NCI-H2196 (cell line): ENCODE data around the gene ARHGEF6.

Source experiments
- DNase-seq: peaks from one replicate; lab custom pipeline; 2025; ENCODE audit not compliant: unreplicated experiment; lab: John Stamatoyannopoulos, UW

ARHGEF6 gene

DNA sequence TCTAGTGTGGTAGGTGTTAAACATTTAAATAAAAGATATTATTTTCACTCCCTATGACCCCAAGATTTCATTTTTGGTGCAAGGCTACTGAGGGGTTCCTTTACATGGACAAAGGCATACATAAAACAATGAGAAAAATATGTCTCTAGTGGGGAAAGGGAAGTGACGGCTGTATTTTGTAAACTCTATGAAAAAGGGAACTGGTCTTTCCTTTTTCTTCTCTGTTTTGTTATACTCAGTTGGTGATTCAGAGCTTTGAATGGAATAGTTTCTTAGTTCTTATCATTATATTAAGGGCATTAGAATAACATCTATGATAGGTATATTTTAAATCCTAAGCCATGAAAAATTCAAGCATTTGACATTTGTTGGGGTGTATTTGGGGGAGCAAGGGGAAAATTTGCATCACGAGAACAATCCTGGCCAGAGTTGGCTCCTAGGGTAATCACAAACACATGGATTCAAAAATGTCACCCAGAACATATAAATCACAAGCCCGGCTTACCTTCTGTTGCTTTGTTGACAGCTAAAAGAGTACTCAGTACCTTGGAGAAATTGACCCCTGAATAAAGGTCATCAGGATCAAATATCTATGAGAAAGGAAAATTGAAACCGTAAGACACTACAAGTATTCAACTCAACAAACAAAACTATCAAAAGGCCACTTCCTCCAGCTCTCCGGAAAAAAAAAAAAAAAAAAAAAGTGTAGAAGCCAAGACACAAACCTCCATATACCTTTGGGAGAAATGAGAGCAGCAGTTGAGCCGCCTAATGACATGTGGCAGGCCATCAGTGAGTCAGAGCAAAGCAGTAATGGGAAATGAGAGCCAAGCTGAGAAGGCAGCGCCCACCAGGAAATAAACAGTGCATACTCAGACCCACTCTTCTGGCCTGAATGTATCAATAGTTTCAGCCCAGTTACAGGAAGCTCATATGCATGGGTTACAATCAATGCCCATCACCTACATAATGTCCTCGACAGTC lies 33.4 kb downstream of the ARHGEF6 start:
- DNase-seq: no peak

DNA sequence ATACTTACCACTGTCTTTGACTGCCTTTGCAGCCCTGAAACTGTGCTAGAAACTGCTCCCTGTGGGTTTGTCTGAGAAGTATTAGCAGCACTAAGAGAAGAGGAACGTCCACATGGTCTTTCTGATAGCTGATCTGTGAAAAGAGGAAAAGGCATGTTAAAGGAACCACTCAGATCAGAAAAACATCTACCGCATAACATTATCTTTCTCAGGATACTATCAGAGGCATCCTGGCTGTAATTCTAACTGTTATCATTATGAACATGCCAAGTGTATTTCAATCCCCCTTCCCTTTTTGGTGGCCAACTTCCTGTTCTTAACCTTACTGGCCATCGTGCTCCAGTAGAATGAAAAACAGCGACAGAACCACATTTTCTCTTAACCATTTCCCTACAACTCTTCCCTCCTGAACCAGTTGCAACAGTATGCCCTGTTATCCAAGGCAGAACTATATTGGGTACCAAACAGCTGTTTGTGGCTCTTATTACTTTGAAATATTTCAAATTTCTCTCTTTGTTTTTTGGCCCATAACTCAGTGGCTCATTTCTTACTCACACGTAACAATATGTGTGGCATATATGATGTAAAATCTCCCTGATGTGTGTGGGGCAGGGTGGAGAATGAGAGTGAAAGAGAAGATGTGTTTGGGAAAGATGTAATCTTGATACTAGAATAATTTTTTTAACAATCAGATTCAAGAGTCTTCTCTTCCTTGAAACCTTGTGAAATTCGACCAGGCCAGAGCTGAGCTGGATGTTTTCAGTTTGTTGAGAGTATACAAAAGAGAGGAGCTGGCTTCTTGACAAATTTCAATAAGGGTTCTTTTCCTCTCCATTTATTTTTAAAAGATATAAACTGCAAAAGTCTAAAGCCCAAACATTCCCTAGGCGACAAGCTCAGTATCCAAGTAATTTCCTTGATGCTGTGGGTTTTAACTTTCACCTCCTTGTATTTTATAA lies 35.2 kb downstream of the ARHGEF6 start:
- DNase-seq: peak; percentile 2

DNA sequence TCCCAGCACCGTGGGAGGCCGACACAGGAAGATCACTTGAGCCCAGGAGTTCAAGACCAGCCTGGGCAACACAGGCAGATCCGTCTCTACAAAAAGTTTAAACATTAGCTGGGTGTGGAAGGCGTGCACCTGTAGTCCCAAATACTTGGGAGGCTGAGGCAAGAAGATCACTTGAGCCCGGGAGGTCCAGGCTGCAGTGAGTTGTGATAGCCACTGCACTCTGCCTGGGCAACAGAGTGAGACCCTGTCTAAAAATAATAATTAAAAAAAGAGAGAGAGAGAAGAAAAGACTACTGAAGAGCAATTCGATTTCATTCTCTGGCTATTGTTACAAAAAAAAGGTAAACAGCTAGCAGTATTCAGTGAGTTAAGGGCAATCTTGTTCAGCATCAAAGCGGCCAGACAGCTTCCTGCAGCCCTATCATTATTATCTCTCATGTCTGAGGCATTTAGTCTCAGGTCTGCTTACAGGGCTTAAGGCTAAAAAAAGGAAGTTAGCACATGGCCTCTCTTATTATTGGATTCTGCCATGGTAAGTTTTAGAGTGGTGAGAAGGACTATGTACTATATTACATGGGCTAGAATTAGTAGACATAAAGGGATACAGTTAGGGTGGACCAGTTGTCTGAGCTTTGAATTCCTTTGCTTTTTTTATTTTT lies 37.9 kb downstream of the ARHGEF6 start:
- DNase-seq: no peak

DNA sequence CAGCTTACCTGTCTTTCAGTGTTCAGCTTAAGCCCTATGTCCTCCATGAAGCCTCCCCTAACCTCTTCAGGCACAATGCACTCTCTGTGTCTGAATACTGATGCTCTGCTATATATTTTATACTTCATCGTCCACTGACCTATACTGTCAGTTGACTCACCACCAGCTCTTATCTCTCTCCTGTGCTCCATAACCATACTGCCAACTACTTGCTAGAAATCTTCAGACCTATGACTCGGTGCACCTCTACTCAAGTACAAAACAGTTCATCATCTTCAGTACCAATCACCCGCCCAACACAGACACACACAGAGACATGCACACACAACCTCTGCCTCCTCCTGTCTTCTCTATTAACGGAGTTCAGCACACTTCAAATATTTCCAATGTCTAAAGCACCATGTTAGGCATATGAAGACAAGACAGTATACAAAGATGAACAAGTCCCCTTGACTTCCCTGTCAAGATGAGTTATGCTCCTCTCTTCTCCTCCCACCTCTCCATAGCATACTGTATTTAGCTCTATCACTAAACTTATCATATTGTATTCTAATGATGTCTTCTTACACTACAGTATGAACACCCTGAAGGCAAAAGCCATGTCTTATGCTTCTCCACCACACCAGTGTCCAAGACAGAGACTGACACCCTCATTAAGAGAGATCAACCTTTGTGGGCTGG lies 42.5 kb downstream of the ARHGEF6 start:
- no peak for DNase-seq

DNA sequence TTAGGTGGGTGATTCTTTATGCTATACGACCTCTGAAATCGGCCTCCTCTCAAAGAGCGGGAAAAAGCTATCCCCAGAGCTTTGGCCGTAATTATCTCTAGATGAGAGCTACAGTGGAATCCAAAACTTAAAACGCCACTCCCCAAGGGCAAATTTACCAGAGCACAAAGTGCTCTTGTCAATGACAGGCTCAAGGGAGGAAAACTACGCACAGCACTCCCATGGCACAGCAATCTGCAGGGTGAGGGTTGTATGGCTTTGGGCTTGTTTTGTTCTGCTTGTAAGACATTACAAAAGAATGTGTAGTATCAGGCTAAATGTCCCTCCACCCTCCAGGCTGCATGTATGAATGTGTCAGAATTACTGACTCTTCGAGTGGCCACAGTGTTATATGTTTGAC lies 44.0 kb downstream of the ARHGEF6 start:
- DNase-seq: no peak

DNA sequence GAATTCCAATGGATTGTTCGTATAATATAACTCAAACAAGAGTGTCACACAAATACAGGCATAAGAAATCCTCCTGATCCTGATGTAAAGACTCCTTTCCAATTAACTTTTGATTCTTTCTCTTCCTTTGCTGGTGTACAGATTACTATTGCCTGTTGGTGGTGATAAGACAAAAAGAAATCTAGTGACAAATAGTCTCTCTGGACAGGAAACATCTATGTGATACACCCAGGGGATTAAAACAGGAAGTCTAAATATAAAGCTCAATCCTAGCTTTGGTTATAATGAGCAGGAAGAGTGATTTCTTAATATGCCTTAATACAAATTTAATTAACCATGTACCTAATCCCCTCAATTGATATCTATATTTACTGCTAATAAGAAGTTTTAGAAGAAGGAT lies 45.1 kb downstream of the ARHGEF6 start:
- DNase-seq: no peak

DNA sequence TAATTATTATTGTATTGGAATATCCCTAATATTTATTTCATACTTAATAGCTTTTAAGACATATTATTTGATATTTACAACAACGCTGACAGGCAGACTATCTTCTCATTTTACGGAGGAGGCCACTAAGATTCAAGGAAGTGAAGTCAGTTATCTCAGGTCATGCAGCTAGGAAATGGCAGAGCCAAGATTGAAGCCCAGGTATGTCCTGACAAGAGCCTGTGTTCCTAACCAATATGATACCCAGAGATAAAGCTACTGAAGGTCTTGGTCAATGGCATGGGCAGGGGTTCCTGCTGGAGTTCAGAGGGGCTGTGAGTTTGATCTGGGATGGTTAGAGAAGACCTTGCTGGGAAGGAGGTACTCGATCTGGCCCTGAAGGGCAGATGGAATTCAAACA lies 47.1 kb downstream of the ARHGEF6 start:
- no peak for DNase-seq

DNA sequence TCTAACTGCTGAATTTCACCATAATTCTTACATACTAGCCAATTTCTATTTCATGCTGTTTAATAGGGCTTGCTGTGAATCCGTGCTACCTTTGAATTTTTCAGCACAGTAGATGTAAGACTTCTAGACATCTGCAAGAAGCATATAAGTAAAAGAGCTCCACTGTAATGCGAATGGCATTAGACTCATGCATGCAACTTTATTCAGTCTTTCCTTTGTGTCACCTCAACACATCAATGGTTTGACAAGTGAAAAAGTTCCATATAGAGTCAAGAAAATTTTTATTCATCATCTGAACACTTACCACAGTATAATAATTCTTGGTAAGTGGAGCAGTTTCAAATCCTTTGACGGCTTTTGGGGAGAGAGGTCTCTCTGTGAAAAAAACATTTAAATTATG lies 48.9 kb downstream of the ARHGEF6 start:
- no peak for DNase-seq

DNA sequence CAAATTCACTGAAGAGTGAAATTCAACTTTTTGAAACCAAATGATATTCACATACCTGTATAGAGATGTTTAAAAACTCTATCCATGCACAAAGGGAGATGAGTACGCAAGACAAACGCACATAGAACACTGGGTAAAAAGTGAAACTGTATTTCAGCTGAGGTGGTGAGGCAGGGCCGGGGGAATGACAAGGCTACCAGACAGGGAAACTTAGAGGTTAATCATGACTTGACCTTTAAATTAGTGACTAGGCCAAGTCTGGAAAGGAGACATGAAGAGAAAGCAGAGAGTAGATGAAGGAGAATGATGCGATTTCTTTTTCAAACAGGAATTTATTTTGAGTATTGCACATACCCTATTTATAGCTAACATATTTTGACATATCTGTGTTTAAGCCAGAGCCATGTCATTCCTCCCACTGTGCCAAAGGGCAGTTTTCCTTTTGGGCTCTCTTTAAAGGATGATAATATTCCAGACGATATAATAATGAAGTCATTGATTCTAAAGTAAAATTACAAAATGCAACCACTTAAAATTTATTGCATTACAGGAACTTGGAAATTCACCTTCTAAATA lies 49.4 kb downstream of the ARHGEF6 start:
- DNase-seq: no peak

DNA sequence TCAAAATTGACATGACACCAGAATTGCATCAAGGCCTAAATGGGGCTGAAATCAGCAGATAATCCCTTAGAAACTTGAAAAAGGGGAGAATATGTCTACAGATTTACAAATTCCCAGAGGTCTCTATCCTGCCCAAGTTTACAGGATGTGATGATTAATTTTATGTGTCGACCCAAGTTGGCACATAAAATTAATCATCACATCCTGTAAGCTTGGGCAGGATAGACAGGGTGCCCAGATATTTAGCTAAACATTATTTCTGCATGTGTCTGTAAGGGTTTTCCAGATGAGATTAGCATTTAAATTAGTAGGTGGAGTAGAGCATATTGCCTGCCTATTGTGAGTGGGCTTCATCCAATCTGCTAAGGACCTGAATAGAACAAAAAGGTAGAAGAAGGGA lies 52.3 kb downstream of the ARHGEF6 start:
- DNase-seq: no peak

DNA sequence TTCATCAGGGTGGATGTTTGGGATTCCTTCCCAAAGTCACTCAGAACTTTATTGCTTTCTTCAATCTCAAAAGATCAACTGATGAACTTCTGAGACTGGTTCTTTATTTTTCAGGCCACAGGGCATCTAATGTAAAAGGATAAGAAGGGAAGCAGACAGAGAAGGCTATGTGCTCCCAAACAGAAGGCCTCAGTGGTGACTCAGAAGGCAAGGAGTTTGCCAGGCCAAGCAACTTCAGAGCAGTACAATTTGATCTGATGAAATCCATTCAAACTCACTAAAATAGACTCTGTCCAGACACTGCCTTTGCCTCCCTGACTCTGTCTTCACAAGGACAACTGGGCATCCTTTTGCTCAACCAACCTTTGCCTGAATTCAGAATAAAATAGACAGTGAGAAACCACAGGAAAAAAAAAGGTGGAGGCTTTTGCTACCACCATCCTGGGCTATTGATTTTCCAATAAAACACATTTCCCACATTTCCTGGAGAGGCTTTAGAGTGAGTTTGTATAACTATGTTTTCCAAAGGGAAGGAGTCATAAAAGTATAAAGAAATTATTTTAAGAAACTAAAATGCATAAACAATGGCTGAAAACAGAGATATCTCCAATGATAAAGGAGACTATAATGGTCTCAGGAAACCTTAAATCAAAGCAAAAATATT lies 55.2 kb downstream of the ARHGEF6 start:
- no peak for DNase-seq

DNA sequence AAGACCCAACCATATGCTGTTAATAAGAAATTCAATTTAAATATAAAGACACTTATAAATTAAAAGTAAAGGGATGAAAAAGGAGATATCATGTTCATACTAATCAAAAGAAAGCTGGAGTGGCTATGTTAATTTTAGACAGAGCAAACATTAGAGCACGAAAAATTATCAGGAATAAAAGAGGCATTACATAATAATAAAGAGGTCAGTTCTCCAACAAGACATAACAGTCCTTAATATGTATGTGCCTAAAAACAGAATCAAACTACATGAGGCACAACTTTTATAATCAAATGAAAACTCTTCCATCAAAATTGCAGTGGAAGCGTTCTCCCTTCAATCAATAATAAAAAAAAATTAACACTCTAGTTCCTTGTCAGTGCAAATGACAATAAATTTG lies 62.6 kb downstream of the ARHGEF6 start:
- no peak for DNase-seq

DNA sequence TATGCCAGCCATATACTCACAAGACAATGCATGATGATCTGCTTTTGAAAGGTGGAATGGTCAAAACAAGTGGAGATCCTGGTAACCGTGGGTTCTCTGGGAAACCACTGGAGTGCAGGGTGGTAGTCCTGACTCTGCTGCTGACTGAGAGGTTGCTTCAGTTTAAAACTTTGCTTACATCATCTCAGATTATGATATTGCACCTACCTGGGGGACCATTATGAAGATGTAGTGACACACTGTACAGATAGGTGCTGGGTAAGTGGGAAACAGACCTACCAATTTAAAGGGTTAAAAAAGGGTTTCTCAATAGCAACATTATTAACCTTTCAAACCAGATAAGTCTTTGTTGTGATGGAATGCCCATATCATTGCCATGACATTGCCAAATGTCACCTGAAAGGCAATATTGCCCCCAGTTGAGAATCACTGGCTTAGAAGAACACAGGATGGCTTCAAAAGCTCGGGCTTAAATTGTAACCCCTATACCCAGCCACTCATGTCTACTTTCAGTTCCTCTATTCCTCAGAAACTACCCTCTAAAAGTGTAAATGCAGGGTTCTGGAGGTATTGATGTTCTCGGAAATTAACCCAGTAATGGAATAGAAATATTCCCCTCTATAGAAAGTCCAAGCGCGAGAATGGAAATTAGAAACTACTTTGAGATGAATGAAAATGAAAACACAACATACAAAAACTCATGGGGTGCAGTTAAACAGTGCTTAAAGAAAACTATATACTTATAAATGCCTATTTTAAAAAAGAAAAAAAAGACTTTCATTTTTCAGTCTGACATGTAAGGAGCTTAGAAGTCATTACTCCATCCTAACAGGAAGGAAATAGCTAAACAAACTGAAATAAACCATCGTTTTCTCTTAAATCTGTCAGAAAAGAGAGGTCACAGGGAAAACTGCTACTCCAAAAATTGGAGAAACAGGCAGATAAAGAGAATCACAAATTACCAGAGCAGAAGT lies 65.8 kb downstream of the ARHGEF6 start:
- DNase-seq: no peak

DNA sequence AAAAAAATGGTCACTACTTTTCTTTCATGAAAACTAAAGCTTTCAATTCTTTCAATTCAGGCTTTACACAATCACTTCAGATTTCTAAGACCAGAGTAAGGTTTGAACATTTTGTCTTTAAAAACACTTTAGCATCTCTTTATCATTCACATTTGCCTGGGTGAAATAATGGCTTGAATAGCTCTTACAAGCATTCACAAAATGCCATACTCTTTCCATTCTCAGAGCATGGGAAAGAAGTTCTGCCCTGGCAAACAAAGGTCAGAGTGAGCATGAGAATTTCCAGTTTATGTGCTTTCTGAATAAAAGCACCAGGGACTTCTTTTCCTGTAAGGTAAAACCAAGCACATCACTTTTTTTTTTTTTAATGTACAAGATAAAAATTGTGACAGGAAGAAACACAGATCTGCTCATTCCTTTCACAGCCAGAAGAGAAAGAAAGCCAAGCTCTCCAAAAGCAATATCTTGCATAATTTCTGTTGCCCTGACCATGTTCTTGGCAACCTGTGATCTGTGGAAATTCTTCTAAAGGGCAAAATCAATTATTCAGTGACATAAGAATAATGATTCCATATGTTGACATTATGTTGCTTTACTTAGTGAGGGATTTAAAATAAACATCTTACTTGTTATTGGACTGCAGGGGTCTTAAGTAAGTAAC lies 68.0 kb downstream of the ARHGEF6 start:
- no peak for DNase-seq

DNA sequence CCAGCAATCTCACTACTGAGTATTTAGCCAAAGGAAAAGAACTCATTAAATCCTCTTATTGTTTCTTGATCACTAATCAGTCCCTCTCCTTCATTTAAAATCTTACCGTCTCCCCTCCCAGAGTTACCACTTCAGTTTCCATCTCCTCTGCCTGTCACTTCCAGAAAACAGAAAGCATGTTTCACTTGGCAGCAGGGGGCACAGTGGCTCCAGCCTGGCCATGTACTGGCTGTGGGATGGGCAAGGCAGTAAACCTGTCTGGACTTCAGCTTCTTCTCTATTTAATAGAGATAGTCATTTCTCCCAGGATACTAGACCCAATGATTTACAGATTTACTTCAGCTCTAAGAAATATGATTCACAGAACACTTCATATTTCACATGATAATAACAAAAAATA lies 69.6 kb downstream of the ARHGEF6 start:
- peak; percentile 10 for DNase-seq

DNA sequence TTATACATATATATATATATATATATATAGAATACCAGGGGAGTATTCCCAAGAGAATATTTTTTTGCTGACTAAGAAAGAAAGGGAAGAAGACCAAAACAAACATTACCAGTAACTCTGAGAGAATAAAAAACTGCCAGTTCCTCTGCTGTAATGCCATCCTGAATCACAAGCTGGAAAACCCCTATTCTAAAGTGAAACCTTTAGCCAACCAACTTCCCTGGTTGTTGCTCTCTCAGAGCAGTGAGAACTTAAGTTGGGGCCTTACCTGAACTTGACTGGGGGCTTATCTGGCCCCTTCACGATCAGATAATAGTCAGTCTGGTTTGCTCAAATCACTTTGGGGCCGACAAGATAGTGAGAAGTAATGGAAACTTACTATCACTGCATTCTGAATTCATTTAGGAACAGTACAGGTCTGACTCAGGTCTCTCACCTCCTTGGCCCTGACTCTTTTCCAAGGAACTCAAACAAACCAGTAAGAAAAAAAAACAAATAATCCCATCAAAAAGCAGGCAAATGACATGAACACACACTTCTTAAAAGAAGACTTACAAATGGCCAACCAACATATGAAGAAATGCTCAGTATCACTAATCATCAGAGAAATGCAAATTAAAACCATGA lies 70.3 kb downstream of the ARHGEF6 start:
- DNase-seq: no peak

DNA sequence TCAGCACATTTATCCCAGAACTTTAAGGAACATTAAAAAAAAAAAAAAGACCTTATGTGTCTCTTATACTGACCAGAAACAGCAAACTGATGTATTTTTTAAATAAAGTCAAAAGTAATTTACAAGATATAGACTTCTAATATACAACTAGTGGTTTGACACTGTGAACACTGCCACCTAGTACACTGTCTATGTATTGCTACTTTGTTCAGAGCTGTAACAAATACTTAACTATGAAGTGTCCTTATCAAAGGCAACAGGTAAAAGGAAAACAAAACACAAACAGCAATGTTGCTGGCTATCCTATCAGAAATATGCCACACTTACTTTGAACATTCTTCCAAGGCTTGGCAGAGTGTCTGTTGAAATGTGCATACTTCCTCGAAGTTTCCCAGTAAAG lies 72.4 kb downstream of the ARHGEF6 start:
- peak; percentile 3 for DNase-seq

DNA sequence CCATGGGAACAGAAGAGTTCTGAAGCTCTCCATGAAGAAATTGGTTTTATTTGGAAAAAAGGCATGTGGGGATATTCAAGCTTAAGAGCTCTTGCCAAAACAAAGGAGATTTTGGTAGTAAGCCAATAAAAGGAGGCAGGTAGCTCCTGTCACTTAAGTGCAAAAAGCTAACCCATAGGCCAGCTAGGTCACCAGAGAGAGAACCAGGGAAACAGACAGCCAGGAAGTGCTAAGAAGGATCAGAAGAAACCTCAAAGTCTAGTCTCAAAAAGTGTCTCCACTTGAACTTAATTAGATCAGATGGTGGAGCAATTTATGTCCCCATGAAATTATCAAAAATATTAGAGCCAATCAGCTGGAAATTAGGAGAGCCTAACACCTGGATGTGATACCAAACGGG lies 83.6 kb downstream of the ARHGEF6 start:
- no peak for DNase-seq
